Measurements from ENCODE around the gene GABRG3. TPM values are rescaled to one million over a fixed set of nuclear protein-coding genes. Genes with fewer than 3 reads are reported as not detected.

GABRG3 gene
- total RNA-seq, 4 donors from 2014 or later: not detected

- Histone ChIP-seq H3K4me3 (no peak overlapping the region), H3K36me3 (no peaks in the 10 kb centered on the region), H3K9me3 (peaks cover 0 to 5% (median 0%) of the 10 kb centered on the region in 4 donors), H3K4me1 (no peaks in the 10 kb centered on the region), H3K27ac (replicated peaks in 1 of 4) (no peak overlapping the region), H3K27me3 (no peaks in the 10 kb centered on the region)
- WGBS: 91% methylated on average over 14 of the region's 14 CpGs
- TF ChIP-seq CTCF (IDR thresholded peaks at IDR 0.05) (no peak), POLR2AphosphoS5 (IDR thresholded peaks at IDR 0.05) (no peak), EP300 (IDR thresholded peaks at IDR 0.05) (no peak), POLR2A (IDR thresholded peaks at IDR 0.05; ENCODE audit: low read depth) (no peak)
- intact Hi-C loops (cut with DNase I): no loop called here
- DNase-seq (ENCODE audit: extremely low spot score): peak; percentile 42
Observed at GRCh38 chr15:27036210-27036609, 65.2 kb downstream of the GABRG3 start.

- 71% methylated on average over 2 of the region's 2 CpGs for WGBS
- no peak for TF ChIP-seq CTCF (IDR thresholded peaks at IDR 0.05)
- TF ChIP-seq POLR2A (IDR thresholded peaks at IDR 0.05; ENCODE audit: low read depth): no peak
- TF ChIP-seq EP300 (IDR thresholded peaks at IDR 0.05): no peak
- TF ChIP-seq POLR2AphosphoS5 (IDR thresholded peaks at IDR 0.05): no peak
- intact Hi-C loops (cut with DNase I): no loop called here
- H3K9me3 ChIP-seq: no peaks in the 10 kb centered on the region
- H3K4me3 ChIP-seq: no peak overlapping the region
- no peaks in the 10 kb centered on the region for H3K36me3 ChIP-seq
- H3K27ac ChIP-seq (replicated peaks in 1 of 4): no peak overlapping the region
- H3K27me3 ChIP-seq: no peaks in the 10 kb centered on the region
- peak; percentile 83 for DNase-seq (ENCODE audit: extremely low spot score)
- H3K4me1 ChIP-seq: no peaks in the 10 kb centered on the region
Observed at GRCh38 chr15:27037501-27037900, 66.5 kb downstream of the GABRG3 start.

- 63% methylated on average over 2 of the region's 3 CpGs for WGBS
- H3K36me3 ChIP-seq: no peaks in the 10 kb centered on the region
- H3K27ac ChIP-seq (replicated peaks in 1 of 4): no peak overlapping the region
Observed at GRCh38 chr15:27039152-27039551, 68.2 kb downstream of the GABRG3 start.

GRCh38 chr15:27042230-27042629 is 71.2 kb downstream of the GABRG3 start:
- DNase-seq (ENCODE audit: extremely low spot score): no peak
- Histone ChIP-seq H3K9me3 (no peaks in the 10 kb centered on the region), H3K27me3 (no peaks in the 10 kb centered on the region), H3K4me3 (no peak overlapping the region), H3K27ac (replicated peaks in 1 of 4) (no peak overlapping the region), H3K36me3 (no peaks in the 10 kb centered on the region), H3K4me1 (no peaks in the 10 kb centered on the region)
- intact Hi-C loops (cut with DNase I): no loop called here
- WGBS: 91% methylated on average over 12 of the region's 13 CpGs
- no peak for TF ChIP-seq POLR2AphosphoS5 (IDR thresholded peaks at IDR 0.05)
- no peak for TF ChIP-seq POLR2A (IDR thresholded peaks at IDR 0.05; ENCODE audit: low read depth)
- no peak for TF ChIP-seq CTCF (IDR thresholded peaks at IDR 0.05)
- TF ChIP-seq EP300 (IDR thresholded peaks at IDR 0.05): no peak

More at GRCh38 chr15:27039152-27039551, 68.2 kb downstream of the GABRG3 start:
- no peak for TF ChIP-seq CTCF (IDR thresholded peaks at IDR 0.05)
- TF ChIP-seq EP300 (IDR thresholded peaks at IDR 0.05): no peak
- no peak for TF ChIP-seq POLR2A (IDR thresholded peaks at IDR 0.05; ENCODE audit: low read depth)
- TF ChIP-seq POLR2AphosphoS5 (IDR thresholded peaks at IDR 0.05): no peak
- H3K27me3 ChIP-seq: no peaks in the 10 kb centered on the region
- no peaks in the 10 kb centered on the region for H3K4me1 ChIP-seq
- no peak overlapping the region for H3K4me3 ChIP-seq
- intact Hi-C loops (cut with DNase I): no loop called here
- DNase-seq (ENCODE audit: extremely low spot score): peak; percentile 70
- H3K9me3 ChIP-seq: no peaks in the 10 kb centered on the region

GRCh38 chr15:27042646-27043045 is 71.7 kb downstream of the GABRG3 start:
- Histone ChIP-seq H3K9me3 (no peaks in the 10 kb centered on the region), H3K36me3 (no peaks in the 10 kb centered on the region), H3K4me3 (no peak overlapping the region), H3K4me1 (no peaks in the 10 kb centered on the region), H3K27me3 (no peaks in the 10 kb centered on the region), H3K27ac (replicated peaks in 1 of 4) (no peak overlapping the region)
- WGBS: 79% methylated on average over 5 of the region's 6 CpGs
- DNase-seq (ENCODE audit: extremely low spot score): no peak
- TF ChIP-seq POLR2AphosphoS5 (IDR thresholded peaks at IDR 0.05) (no peak), CTCF (IDR thresholded peaks at IDR 0.05) (no peak), POLR2A (IDR thresholded peaks at IDR 0.05; ENCODE audit: low read depth) (no peak), EP300 (IDR thresholded peaks at IDR 0.05) (no peak)
- intact Hi-C loops (cut with DNase I): no loop called here
